Muscle layer of duodenum (tissue), 2 donors: ENCODE results near the gene PSME4.
"Not testable (repeated sequence)": the region's sequence is repeated elsewhere in the genome, so short reads cannot be mapped to it uniquely, and the experiment has no call there.

Experiments used
- H3K27ac ChIP-seq: one replicate; pipeline ENCODE4 v1.7.0; 2013; ENCODE audit warnings: mild to moderate bottlenecking, low read length
- H3K27me3 ChIP-seq: one replicate; pipeline ENCODE4 v1.7.0; 2013; ENCODE audit warnings: low read depth, mild to moderate bottlenecking, control low read depth, low read length
- H3K36me3 ChIP-seq, 2 donors: one replicate each; pipeline ENCODE4 v1.7.0; 2013; ENCODE audit warnings: low read length in 2 of 2, control low read depth in 1 of 2, mild to moderate bottlenecking in 1 of 2; ENCODE audit not compliant: insufficient read depth in 2 of 2, control insufficient read depth in 1 of 2
- H3K4me1 ChIP-seq, 2 donors: one replicate each; pipeline ENCODE4 v1.7.0; 2013; ENCODE audit warnings: low read length in 2 of 2, mild to moderate bottlenecking in 2 of 2, control low read depth in 1 of 2, moderate library complexity in 1 of 2; ENCODE audit not compliant: insufficient read depth in 2 of 2, control insufficient read depth in 1 of 2
- H3K4me3 ChIP-seq, 2 donors: one replicate each; pipeline ENCODE4 v1.7.0; 2013; ENCODE audit warnings: low read length in 2 of 2, low read depth in 1 of 2, mild to moderate bottlenecking in 1 of 2
- H3K9me3 ChIP-seq, 2 donors: one replicate each; pipeline ENCODE4 v1.7.0; 2013; ENCODE audit warnings: low read length in 2 of 2, control low read depth in 1 of 2, mild to moderate bottlenecking in 1 of 2; ENCODE audit not compliant: control insufficient read depth in 1 of 2
- donor health status: healthy.

The PSME4 gene

DNA sequence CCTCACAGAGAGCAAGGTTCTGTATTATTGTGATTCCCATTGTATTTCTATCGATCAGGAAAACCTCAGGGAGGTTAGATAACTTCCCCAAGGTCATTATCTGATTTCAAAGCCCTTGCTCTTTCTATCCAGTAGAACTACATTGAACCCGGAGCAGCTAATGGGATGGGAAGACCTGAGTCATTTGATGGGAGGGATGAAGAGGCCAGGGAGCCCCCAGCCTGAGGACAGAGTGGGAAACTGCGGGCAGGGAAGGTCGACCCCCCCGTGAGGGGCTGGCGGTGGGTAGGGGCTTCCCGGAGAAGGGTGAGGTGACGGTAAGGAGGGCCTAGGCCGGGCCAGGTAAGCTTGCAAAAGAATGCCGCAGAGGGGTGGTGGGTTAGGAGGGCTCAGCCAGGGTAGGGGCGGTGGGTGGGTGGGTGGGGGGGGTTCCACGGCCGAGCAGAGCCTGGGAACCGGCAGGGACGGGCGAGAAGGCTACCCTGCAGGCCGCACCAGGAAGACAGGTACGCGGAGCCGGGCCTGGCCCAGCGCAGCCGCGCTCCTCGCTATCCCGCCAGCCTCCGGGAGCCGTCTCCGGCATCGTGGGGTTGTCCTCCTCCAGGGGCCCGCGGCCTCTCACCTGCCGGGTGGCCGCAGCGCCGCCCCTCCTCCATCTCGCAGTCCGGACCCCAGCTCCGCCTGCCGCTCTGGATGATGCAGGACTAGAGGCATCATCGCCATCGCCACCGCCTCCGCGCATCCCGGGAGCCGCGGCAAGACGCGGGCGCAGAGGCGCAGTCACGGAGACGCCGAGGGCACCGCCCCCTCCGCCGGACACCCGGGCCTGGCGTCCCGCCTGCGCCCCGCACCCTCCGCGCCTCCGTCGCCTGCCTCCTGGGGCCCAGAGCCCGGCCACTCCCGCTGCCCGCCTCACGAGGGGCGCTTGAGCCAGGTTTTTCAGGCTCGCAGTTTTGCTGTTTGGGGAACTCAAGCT, 111.3 kb downstream of the PSME4 start, which contains the start of gene GPR75:
TSS of gene GPR75 (minus strand) at position 762 of the 976 bp plus-strand sequence. CDS start 5,211 bp downstream, outside the sequence.
- no peaks in the 10 kb centered on the region for H3K9me3 ChIP-seq
- no peaks in the 10 kb centered on the region for H3K4me1 ChIP-seq
- peak within 1 kb of the TSS in 1 of 2 donors; percentile 67 for H3K4me3 ChIP-seq
- no peaks in the 10 kb centered on the region for H3K27me3 ChIP-seq
- H3K36me3 ChIP-seq: peaks cover 6 to 7% of the 10 kb centered on the region in 2 donors
- H3K27ac ChIP-seq: no peak within 1 kb of the TSS

DNA sequence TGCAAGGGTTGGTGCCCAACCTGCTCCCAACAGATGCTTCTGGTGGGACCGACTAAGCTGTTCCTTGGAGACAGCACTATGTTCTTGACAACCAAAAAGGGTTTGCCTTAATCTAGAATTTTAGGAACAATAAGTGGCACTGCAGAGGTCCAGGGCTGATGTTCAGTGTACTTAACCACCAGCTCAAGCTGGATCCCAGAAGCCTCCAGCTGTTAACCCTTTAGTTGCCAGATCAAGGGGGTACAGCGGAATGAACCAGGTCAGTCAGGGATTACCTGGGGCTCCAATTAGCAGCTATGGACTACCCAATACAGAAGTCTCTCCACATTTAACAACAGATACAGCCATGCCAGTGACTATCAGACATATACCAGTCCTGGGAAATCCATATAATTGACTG, 114.5 kb downstream of the PSME4 start:
- peaks cover 7 to 10% of the 10 kb centered on the region in 2 donors for H3K36me3 ChIP-seq
- no peaks in the 10 kb centered on the region for H3K9me3 ChIP-seq
- H3K27me3 ChIP-seq: no peaks in the 10 kb centered on the region
- no peak overlapping the region for H3K4me3 ChIP-seq
- H3K27ac ChIP-seq: no peak overlapping the region
- H3K4me1 ChIP-seq: no peaks in the 10 kb centered on the region

DNA sequence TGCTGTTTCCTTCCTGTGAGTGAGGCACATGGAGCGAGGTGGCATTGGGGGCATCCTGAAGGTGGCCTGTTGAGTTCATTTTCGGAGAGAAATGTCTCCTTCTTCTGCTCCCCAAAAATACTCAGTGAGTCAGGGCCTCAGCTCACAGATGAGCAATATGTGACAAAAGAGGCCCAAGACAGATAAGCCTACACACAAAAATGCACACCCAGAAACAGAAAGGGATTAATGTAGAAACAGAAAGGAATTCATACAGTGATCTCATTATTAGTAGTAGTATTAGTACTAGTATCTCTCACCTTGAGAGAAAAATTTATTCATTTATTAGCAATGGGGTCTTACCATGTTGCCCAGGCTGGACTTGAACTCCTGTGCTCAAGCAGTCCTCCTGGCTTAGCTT, 116.1 kb downstream of the PSME4 start:
- Histone ChIP-seq H3K27ac (no peak overlapping the region), H3K9me3 (no peaks in the 10 kb centered on the region), H3K36me3 (peaks cover 7 to 10% of the 10 kb centered on the region in 2 donors), H3K27me3 (no peaks in the 10 kb centered on the region), H3K4me3 (no peak overlapping the region), H3K4me1 (no peaks in the 10 kb centered on the region)

DNA sequence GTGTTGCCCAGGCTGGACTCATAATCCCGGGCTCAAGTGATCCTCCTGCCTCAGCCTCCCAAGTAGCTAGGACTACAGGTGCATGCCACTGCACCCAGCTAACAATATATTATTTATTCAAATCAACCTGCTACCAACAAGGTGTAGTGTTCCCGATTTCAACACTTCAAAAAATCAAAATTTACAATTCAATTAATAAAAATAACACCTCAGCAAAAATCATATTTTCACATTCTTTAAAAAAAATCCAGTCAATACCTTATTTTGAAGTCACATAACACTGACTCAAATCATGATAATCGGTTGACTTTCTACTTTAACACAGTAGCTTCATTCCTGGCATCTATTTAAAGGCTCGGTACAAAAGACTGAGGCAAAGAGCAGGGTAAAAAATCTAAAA, 118.3 kb downstream of the PSME4 start:
- no peak overlapping the region for H3K27ac ChIP-seq
- no peaks in the 10 kb centered on the region for H3K9me3 ChIP-seq
- no peaks in the 10 kb centered on the region for H3K27me3 ChIP-seq
- peaks cover 7 to 10% of the 10 kb centered on the region in 2 donors for H3K36me3 ChIP-seq
- H3K4me3 ChIP-seq: no peak overlapping the region
- no peaks in the 10 kb centered on the region for H3K4me1 ChIP-seq

DNA sequence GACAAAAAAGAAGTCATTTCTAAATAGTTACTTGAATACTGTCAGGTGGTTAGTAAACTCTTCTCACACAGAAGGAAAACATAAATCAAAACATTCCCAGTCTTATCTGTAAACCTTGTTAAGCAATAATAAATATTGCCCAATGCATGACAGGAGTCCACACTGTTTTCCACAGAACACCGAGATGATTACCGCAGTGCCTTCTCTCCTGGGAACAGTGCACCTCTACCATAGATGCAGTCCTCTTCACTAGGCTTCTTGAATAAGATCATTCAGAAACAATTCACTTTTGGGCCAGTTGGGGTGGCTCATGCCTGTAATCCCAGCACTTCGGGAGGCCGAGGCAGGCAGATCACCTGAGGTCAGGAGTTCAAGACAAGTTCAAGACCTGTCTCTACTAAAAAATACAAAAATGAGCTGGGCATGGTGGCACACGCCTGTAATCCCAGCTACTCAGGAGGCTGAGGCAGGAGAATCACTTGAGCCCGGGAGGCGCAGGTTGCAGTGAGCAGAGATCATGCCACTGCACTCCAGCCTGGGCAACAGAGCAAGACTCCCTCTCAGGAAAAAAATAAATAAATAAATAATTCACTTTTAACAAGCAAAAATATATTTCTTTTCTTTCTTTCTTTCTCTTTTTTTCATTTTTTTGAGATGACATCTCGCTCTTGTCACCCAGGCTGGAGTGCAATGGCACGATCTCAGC, 119.6 kb downstream of the PSME4 start:
- H3K4me1 ChIP-seq, H3K9me3 ChIP-seq, H3K4me3 ChIP-seq, H3K27me3 ChIP-seq, H3K27ac ChIP-seq, H3K36me3 ChIP-seq: not testable (repeated sequence)

DNA sequence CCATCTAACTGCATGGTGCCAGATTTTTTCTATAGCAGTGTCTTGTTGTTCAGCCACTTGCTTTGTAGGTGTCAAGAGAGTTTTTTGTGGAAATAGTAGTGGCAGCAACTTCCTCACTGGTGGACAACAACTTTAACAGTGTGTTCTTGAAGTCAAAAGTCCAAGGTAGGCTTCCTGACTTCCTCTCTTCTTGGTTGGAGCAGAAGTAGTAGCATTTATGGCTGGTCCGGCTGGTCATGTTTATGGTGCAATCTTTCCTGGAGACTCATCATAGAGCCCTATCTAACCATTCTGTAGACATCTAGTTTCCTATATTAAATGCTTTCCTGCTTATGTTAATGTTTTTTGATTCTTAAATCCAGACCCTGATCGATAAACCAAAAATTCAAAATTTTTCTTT, 122.7 kb downstream of the PSME4 start:
- no peaks in the 10 kb centered on the region for H3K27me3 ChIP-seq
- no peaks in the 10 kb centered on the region for H3K36me3 ChIP-seq
- no peak overlapping the region for H3K4me3 ChIP-seq
- H3K4me1 ChIP-seq: no peaks in the 10 kb centered on the region
- H3K9me3 ChIP-seq: no peaks in the 10 kb centered on the region
- H3K27ac ChIP-seq: no peak overlapping the region

DNA sequence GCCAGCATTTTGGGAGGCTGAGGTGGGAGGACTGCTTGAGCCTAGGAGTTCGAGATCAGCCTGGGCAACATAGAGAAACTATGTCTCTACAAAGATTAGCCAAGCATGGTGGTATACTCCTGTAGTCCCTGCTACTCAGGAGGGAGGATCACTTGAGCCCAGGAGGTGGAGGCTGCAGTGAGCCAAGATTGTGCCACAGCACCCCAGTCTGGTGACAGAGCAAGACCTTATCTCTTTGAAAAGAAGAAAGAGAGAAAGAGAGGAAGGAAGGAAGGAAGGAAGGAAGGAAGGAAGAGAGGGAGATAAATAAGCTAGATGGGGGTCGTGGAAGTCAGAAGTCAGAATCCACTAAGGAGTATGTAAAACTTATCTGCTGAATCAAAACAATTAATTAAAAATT, 127.2 kb downstream of the PSME4 start:
- H3K27me3 ChIP-seq: no peaks in the 10 kb centered on the region
- no peaks in the 10 kb centered on the region for H3K36me3 ChIP-seq
- H3K9me3 ChIP-seq: no peaks in the 10 kb centered on the region
- no peaks in the 10 kb centered on the region for H3K4me1 ChIP-seq
- H3K27ac ChIP-seq: no peak overlapping the region
- no peak overlapping the region for H3K4me3 ChIP-seq

DNA sequence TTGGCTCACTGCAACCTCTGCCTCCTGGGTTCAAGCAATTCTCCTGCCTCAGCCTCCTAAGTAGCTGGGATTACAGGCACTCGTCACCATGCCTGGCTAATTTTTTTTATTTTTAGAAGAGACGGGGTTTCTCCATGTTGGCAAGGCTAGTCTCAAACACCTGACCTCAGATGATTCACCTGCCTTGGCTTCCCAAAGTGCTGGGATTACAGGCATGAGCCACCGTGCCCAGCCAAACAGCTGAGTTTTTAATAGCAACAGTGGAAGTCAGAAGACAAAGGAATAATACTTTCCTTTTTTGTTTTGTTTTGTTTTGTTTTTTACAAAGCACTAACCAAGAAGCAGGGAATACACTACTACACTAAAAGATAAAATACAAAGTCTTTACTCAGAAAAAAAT, 127.9 kb downstream of the PSME4 start:
- no peaks in the 10 kb centered on the region for H3K27me3 ChIP-seq
- no peaks in the 10 kb centered on the region for H3K9me3 ChIP-seq
- no peaks in the 10 kb centered on the region for H3K36me3 ChIP-seq
- H3K27ac ChIP-seq: no peak overlapping the region
- H3K4me1 ChIP-seq: no peaks in the 10 kb centered on the region
- no peak overlapping the region for H3K4me3 ChIP-seq

DNA sequence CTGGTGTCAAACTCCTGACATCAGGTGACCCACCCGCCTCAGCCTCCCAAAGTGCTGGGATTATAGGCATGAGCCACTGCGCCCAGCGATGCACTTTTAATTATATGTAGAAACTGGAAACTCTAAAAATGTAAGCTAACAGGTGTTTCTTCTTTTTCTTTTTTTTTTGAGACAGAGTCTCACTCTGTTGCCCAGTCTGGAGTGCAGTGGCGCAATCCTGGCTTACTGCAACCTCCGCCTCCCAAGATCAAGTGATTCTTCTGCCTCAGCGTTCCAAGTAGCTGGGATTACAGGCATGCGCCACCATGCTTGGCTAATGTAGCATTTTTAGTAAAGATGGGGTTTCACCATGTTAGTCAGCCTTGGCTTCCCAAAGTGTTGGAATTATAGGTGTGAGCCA, 129.1 kb downstream of the PSME4 start:
- not testable (repeated sequence) for H3K36me3 ChIP-seq, H3K9me3 ChIP-seq, H3K4me1 ChIP-seq, H3K27ac ChIP-seq, H3K27me3 ChIP-seq, H3K4me3 ChIP-seq

DNA sequence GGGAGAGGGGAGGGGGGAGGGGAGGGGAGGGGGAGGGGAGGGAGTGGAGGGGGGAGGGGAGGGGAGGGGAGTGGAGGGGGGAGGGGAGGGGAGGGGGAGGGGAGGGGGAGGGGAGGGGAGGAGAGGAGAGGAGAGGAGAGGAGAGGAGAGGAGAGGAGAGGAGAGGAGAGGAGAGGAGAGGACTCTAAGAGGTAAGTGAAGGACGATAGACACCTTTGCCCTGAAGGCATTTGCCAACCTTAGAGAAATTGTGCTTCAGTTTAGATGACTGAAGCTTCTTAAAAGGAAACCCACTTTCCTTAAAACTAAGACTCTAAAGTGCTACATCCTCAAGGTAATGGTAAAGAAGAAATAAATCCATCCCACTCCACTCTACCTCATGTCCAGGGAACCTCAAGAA, 130.2 kb downstream of the PSME4 start:
- H3K27ac ChIP-seq: no peak overlapping the region
- H3K4me3 ChIP-seq: no peak overlapping the region
- no peaks in the 10 kb centered on the region for H3K4me1 ChIP-seq
- H3K27me3 ChIP-seq: no peaks in the 10 kb centered on the region
- H3K9me3 ChIP-seq: no peaks in the 10 kb centered on the region
- peaks cover 0 to 5% of the 10 kb centered on the region in 2 donors for H3K36me3 ChIP-seq

DNA sequence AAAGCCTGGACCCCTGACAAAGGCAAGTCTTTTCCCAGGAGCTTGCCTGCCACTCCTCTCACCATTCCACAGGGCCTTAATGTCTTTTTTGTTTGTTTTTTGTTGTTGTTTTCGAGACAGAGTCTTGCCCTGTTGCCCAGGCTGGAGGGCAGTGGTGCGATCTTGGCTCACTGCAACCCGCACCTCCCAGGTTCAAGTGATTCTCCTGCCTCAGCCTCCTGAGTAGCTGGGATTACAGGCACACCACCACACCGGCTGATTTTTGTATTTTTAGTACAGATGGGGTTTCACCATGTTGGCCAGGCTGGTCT, 140.9 kb downstream of the PSME4 start:
- H3K4me1 ChIP-seq, H3K36me3 ChIP-seq, H3K4me3 ChIP-seq, H3K27me3 ChIP-seq, H3K9me3 ChIP-seq, H3K27ac ChIP-seq: not testable (repeated sequence)
